HG03521 (cell line): ENCODE measurements around the gene SMAGP.

Experiments
- ATAC-seq: cut with Tn5 transposase; IDR thresholded peaks from one replicate; pipeline ENCODE4 v1.9.1; 2021; ENCODE audit warnings: mild to moderate bottlenecking, moderate library complexity; ENCODE audit not compliant: unreplicated experiment

SMAGP gene

DNA sequence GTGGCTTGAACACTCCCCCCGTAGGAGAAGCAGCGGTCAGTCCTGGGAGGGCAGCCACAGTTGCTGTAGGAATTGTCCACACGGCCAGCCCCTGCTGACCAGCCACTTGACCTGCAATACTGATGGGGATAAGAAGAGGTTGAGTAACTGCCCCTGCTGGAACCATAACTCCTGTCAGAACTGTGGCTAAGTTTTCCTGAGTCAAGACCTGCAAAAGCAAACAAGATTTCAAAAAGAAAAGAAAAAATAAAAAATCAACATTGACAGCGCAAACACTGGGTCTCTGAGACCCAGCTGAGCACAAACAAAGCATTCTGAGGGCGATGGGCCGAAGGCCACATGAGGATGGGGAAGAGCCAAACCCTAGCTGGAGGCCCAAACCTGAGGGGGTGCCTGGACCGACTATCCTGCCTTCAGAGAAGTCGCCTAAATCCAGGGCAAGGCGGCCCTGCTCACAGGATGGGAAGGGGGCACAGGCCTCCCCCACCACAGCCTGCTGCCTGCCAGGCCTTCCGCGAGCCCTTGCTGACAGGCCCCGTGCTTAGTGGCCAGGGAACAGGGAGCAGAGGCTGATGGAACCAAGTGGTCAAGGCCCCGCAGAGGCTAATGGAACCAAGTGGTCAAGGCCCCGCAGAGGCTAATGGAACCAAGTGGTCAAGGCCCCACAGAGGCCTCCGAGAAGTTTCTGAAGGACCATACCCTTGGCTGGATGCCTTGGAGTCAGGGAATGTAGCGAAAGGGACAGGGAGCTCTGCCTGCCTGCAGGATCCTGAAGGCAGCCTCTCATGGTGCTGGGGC is 71.4 kb downstream of the SMAGP start:
- no peak for ATAC-seq

DNA sequence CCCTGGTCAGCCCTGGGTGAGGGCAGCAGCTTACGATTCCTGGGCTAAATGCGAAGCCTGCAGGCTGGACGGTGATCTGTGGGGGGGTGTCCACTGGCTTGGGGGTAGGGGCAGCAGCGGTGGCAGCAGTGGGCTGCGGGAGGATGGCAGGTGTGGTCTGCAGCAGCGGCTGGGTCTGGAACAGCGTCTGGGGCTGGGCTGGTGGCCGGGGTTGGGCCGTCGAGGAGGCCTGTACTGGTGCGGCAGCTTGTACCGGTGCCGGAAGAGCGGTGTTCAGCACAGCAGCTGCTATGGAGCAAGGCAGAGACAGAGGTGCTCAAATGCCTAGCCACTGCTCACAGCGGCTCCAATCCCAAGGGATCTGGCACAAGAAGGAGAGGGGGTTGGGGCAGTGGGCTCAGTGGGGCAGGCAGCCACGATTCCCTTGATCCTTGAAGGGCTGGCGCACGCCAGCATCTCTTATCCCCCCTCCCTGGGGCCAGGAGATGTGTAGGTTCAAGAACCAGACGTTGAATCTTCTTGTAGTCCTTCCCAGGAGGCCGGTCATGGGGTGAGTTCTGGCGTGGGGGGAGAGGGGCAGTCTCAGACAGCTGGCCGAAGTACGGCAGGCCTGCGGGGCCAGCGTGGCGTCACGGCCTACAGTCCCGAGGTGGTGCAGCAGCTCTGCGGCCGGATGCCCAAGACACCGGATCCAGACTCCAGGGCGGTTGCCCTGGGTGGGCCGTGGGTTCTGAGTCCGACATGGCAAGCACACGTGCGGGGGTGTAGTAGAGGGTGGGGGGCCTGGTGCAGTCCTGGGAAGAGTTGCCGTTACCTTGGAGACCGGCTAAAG is 72.3 kb downstream of the SMAGP start:
- no peak for ATAC-seq

DNA sequence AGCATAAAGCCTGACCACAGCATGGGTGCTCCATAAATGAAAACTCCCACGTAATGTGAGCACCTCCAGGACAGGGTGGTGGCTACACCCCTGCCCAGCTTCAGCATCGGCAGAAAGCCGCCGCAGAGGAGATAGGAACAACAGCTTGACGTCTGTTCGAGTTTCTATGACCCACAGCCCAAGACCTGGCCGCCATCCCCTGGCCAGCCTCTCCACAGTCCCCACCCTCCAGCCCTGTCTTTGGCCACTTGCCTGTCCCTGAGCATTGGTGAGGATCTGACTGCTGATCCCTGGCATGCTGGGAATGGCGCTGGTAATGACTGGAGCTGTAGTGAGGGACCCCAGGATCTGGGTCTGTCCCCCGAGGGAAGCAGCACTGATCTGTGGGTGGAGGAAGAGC is 73.7 kb downstream of the SMAGP start:
- ATAC-seq, result no peak

DNA sequence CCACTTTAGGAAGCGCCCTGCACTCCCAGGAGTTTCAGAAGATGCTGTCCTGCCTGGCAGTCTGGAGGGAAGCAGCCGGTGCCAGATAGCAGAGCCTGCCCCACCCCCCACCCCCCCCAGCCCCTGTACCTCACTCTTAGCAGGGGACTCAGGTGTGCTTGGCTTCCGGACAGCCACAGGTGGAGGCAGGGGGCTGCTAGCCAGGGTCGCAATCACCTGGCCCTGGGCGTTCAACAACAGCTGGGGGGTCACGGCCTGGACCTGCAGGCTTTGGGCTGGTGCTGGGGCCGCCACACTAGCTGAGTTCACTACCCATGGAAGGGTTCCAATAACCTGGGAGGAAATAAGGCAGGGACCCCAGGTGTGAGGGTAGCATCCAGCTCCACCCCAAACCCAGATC is 74.4 kb downstream of the SMAGP start:
- no peak for ATAC-seq
